Endothelial cell of umbilical vein (primary cell): Measurements from ENCODE around the gene PNLIP. TPM values are rescaled to one million over a fixed set of nuclear protein-coding genes. Genes with fewer than 3 reads are reported as not detected.

Experiments used
- BruUV-seq: library from RNA; stranded (reverse); fragments of 400-500 nt; replicated peaks from 2 replicates; lab custom pipeline; 2021; lab: Mats Ljungman, UMichigan
- CTCF ChIA-PET: fragments of 300-600, 350-600 bp; sonication (Branson Sonifier 250); formaldehyde crosslinking; loops from one replicate; lab custom pipeline; 2021; ENCODE audit warnings: antibody characterized with exemption, inconsistent platforms; lab: Charles Lee
- POLR2A ChIA-PET: fragments of 300-600, 350-600 bp; sonication (Branson Sonifier 250); formaldehyde crosslinking; loops from one replicate; lab custom pipeline; 2021; ENCODE audit warnings: antibody characterized with exemption, inconsistent platforms; lab: Charles Lee
- DNase-seq: peaks from one replicate; pipeline ENCODE4 v3.0.0-alpha.2; 2011; ENCODE audit warnings: low read depth, low spot score
- FAIRE-seq: peaks from 2 replicates; lab custom pipeline; 2011; peaks lifted over from hg19 to GRCh38; lab: Jason Lieb, UNC
- H2AFZ ChIP-seq: 2 replicates; pipeline ENCODE4 v1.6.0; 2012; ENCODE audit warnings: low read depth, low read length, control low read depth, inconsistent platforms
- H3K27ac ChIP-seq: 2 replicates; pipeline ENCODE4 v1.5.1; 2011; ENCODE audit warnings: low read depth, mild to moderate bottlenecking, control low read depth, low read length, moderate library complexity; ENCODE audit not compliant: insufficient read depth
- H3K27me3 ChIP-seq, 2 experiments: 2 replicates each; pipeline versions ENCODE4 v1.6.0 to v1.6.1; 2011; ENCODE audit warnings: low read length in 2 of 2, mixed read lengths in 1 of 2; ENCODE audit not compliant: control insufficient read depth in 2 of 2, insufficient read depth in 2 of 2
- H3K36me3 ChIP-seq, 2 experiments: 2 replicates in 1 of 2; 3 replicates in 1 of 2; pipeline ENCODE4 v1.5.1; 2011; ENCODE audit warnings: low read length in 2 of 2, mild to moderate bottlenecking in 1 of 2, moderate library complexity in 1 of 2; ENCODE audit not compliant: control insufficient read depth in 2 of 2, insufficient read depth in 2 of 2; ENCODE audit errors: extremely low read depth in 1 of 2
- H3K4me1 ChIP-seq: 3 replicates; pipeline ENCODE4 v1.5.1; 2011; ENCODE audit warnings: mild to moderate bottlenecking, low read length; ENCODE audit not compliant: control insufficient read depth, insufficient read depth; ENCODE audit errors: extremely low read depth
- H3K4me2 ChIP-seq: 2 replicates; pipeline ENCODE4 v1.6.1; 2011; ENCODE audit warnings: low read length, control low read depth, mixed read lengths; ENCODE audit not compliant: insufficient read depth
- H3K4me3 ChIP-seq, 3 experiments: fragments of 200-600 bp in 1 of 3; sonication (generic), shearing (Covaris generic) in 1 of 3; replicated peaks in 1 of 3; 2 replicates each; pipeline ENCODE4 v1.5.1; 2011 to 2016; ENCODE audit warnings: control low read depth in 3 of 3, low read length in 3 of 3, mild to moderate bottlenecking in 2 of 3, inconsistent platforms in 1 of 3, low read depth in 1 of 3, moderate library complexity in 1 of 3; ENCODE audit not compliant: insufficient read depth in 1 of 3
- H3K79me2 ChIP-seq: 2 replicates; pipeline ENCODE4 v1.6.0; 2012; ENCODE audit warnings: low read length, inconsistent platforms; ENCODE audit not compliant: control insufficient read depth, insufficient read depth
- H3K9ac ChIP-seq: replicated peaks from 2 replicates; pipeline ENCODE3; 2011; ENCODE audit warnings: low read length, control low read depth; ENCODE audit not compliant: insufficient read depth; ENCODE audit errors: extremely low read depth
- H3K9me1 ChIP-seq: replicated peaks from 3 replicates; pipeline ENCODE4 v1.6.0; 2011; ENCODE audit warnings: mild to moderate bottlenecking, low read length; ENCODE audit not compliant: control insufficient read depth, insufficient read depth; ENCODE audit errors: extremely low read depth
- H3K9me3 ChIP-seq: replicated peaks from 2 replicates; pipeline ENCODE4 v1.5.1; 2012; ENCODE audit warnings: low read length, inconsistent platforms; ENCODE audit not compliant: control insufficient read depth, insufficient read depth
- H4K20me1 ChIP-seq: replicated peaks from 2 replicates; pipeline ENCODE3; 2011; ENCODE audit warnings: mild to moderate bottlenecking, low read length; ENCODE audit not compliant: control insufficient read depth, insufficient read depth; ENCODE audit errors: extremely low read depth
- EZH2 ChIP-seq: IDR thresholded peaks from 2 replicates; pipeline ENCODE4 v1.6.1; 2012; ENCODE audit warnings: borderline replicate concordance, low read depth, mild to moderate bottlenecking, moderate library complexity, low read length, inconsistent platforms; ENCODE audit not compliant: severe bottlenecking
- FOS ChIP-seq: IDR thresholded peaks from 2 replicates; pipeline ENCODE4 v1.6.1; 2011; ENCODE audit warnings: mild to moderate bottlenecking, low read length, moderate library complexity, borderline replicate concordance; ENCODE audit not compliant: insufficient read depth
- GATA2 ChIP-seq: IDR thresholded peaks from 2 replicates; pipeline ENCODE4 v1.7.0; 2011; ENCODE audit warnings: low read depth, mild to moderate bottlenecking, moderate library complexity, mixed read lengths, low read length; ENCODE audit not compliant: insufficient read length, insufficient read depth
- JUN ChIP-seq: IDR thresholded peaks from 2 replicates; pipeline ENCODE4 v1.6.1; 2011; ENCODE audit warnings: borderline replicate concordance, low read depth; ENCODE audit not compliant: insufficient read length, insufficient read depth
- MYC ChIP-seq: IDR thresholded peaks from one replicate; pipeline ENCODE4 v1.6.1; 2011; ENCODE audit warnings: mild to moderate bottlenecking, low read depth, low read length
- POLR2A ChIP-seq: IDR thresholded peaks from 2 replicates; pipeline ENCODE4 v1.6.1; 2012; ENCODE audit warnings: low read depth, mild to moderate bottlenecking, control low read depth, low read length
- POLR2AphosphoS5 ChIP-seq: IDR thresholded peaks from 2 replicates; pipeline ENCODE4 v1.6.1; 2012; ENCODE audit warnings: low read depth, mild to moderate bottlenecking, control low read depth, low read length, moderate library complexity; ENCODE audit not compliant: insufficient read depth
- dilution Hi-C: fragments of 300-500 bp; cut with MboI; formaldehyde crosslinking; loops from one replicate; pipeline ENCODE4 v1.15.0; 2019; ENCODE audit warnings: low sequenced_read_pairs; ENCODE audit not compliant: extremely low pct_ligation_motif_present
- intact Hi-C: fragments of 100-400 bp; cut with micrococcal nuclease; formaldehyde crosslinking; loops from one replicate; pipeline ENCODE4 v1.10.0; 2022
- polyA plus RNA-seq, 4 experiments: library from polyadenylated mRNA; depleted of rRNA in 3 of 4; stranded (reverse) in 3 of 4; unstranded in 1 of 4; fragments of >200 nt; gene quantifications; 2 replicates each; pipeline versions ENCODE4 v1.2.1 to v1.2.3, GENCODE V29; 2011 to 2012; ENCODE audit warnings: missing spikeins in 1 of 4
- total RNA-seq: library from RNA; stranded (reverse); gene quantifications from 2 replicates; pipeline ENCODE4 v1.2.3, GENCODE V29; 2021
- TF ChIP-seq, protein P1 (sequence below), 2 donors: IDR thresholded peaks; 1 replicate in 1 of 2; 2 replicates in 1 of 2; pipeline ENCODE4 v1.5.1; 2011; ENCODE audit warnings: low read length in 2 of 2, mild to moderate bottlenecking in 2 of 2, moderate library complexity in 2 of 2, control low read depth in 1 of 2, inconsistent platforms in 1 of 2, low read depth in 1 of 2; ENCODE audit not compliant: insufficient read depth in 1 of 2; ENCODE audit errors: extremely low read depth in 1 of 2
- TF ChIP-seq, protein P2 (sequence below): IDR thresholded peaks from 2 replicates; pipeline ENCODE4 v1.6.1; 2011; ENCODE audit not compliant: insufficient read depth, insufficient read length

The PNLIP gene
- total and polyA plus RNA-seq, 2 donors (not counting 3 experiments of a cell fraction or from before 2014, with no cell fraction given): not detected

DNA sequence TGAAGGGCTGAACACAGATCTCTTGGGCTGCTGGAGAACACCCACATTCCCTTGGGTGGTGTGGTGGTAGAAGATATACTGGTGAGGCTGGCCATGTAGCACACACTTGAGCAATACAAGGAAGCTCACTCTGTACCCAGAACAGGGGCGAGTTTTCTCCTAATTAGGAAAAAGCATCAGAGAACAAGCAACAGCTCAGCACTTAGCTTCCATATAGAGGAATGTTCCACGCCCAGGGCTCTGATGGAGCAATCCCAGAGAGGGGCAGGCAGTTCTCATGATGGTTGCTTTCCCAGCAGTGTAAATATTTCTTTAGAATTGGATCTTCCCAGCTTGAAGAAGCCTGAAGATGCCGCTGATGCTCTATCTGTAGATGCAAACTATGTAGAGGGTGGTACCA lies 21.0 kb upstream of the PNLIP start:
- Histone ChIP-seq H3K79me2 (no peaks in the 10 kb centered on the region), H3K36me3 (no peaks in the 10 kb centered on the region), H3K4me1 (no peaks in the 10 kb centered on the region), H3K27me3 (no peaks in the 10 kb centered on the region), H2AFZ (no peak overlapping the region), H3K27ac (no peak overlapping the region), H3K9ac (no peak overlapping the region), H3K9me1 (no peaks in the 10 kb centered on the region), H4K20me1 (no peaks in the 10 kb centered on the region), H3K9me3 (no peaks in the 10 kb centered on the region), H3K4me3 (no peak overlapping the region), H3K4me2 (no peak overlapping the region)
- POLR2A ChIA-PET: no interaction called here
- no peak for TF ChIP-seq POLR2A
- TF ChIP-seq, protein P1, sequence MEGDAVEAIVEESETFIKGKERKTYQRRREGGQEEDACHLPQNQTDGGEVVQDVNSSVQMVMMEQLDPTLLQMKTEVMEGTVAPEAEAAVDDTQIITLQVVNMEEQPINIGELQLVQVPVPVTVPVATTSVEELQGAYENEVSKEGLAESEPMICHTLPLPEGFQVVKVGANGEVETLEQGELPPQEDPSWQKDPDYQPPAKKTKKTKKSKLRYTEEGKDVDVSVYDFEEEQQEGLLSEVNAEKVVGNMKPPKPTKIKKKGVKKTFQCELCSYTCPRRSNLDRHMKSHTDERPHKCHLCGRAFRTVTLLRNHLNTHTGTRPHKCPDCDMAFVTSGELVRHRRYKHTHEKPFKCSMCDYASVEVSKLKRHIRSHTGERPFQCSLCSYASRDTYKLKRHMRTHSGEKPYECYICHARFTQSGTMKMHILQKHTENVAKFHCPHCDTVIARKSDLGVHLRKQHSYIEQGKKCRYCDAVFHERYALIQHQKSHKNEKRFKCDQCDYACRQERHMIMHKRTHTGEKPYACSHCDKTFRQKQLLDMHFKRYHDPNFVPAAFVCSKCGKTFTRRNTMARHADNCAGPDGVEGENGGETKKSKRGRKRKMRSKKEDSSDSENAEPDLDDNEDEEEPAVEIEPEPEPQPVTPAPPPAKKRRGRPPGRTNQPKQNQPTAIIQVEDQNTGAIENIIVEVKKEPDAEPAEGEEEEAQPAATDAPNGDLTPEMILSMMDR (IDR thresholded peaks at IDR 0.05; ENCODE audit: extremely low read depth in 1 of 2, insufficient read depth in 1 of 2, low read depth in 1 of 2, low read length in 2 of 2): no peak
- TF ChIP-seq MYC: no peak
- TF ChIP-seq EZH2: no peak
- TF ChIP-seq FOS: no peak
- TF ChIP-seq POLR2AphosphoS5: no peak
- TF ChIP-seq, protein P2, sequence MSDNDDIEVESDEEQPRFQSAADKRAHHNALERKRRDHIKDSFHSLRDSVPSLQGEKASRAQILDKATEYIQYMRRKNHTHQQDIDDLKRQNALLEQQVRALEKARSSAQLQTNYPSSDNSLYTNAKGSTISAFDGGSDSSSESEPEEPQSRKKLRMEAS: no peak
- no peak for TF ChIP-seq GATA2
- TF ChIP-seq JUN: no peak
- FAIRE-seq (no peak), DNase-seq (no peak)
- BruUV-seq: no TSS peak
- dilution Hi-C loops (no loop called here), intact Hi-C loops (no loop called here)
- CTCF ChIA-PET: no interaction called here
